Stimulated activated CD4-positive, alpha-beta T cell treated with anti-CD3 and anti-CD28 coated beads, Interleukin-2, amount 100 ng/mL, for 4 hours (primary cell): Measurements from ENCODE around the gene PDZK1IP1.
"Not testable (repeated sequence)": the region's sequence is repeated elsewhere in the genome, so short reads cannot be mapped to it uniquely, and the experiment has no call there.

ENCODE experiments used
- DNase-seq: peaks from one replicate; pipeline ENCODE4 v3.0.0-alpha.2; 2020; ENCODE audit warnings: low read depth

The PDZK1IP1 gene

DNA sequence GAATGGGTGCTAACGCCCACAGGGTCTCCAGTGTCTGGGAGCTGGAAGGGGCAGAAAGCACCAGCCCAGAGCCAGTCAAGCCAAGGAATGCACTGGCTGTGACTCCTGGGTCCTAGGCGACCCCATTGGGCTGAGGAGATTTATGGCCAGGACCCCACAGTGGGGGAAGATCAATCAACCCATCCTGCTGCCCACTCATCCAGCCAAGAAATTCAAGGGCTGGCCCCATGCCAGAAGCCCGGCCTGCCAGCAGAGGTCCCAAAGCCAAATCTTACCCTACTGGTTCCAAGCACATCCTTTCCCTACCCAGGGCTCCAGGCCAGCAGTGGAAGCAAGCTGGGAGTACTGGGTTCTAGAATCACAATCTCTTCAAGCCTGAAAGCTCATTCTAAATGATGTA lies 6.8 kb upstream of the PDZK1IP1 start:
- no peak for DNase-seq

DNA sequence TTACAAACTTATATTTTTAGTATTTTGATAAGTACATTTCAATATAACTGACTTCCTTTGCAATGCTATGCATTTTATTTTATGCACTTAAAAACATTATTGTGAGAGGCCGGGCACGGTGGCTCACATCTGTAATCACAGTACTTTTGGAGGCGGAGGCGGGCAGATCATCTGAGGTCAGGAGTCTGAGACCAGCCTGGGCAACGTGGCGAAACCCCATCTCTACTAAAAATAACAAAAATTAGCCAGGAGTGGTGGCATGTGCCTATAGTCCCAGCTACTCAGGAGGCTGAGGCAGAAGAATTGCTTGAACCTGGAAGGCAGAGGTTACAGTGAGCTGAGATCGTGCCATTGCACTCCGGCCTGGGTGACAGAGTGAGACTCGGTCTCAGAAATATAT lies 6.1 kb upstream of the PDZK1IP1 start:
- not testable (repeated sequence) for DNase-seq

DNA sequence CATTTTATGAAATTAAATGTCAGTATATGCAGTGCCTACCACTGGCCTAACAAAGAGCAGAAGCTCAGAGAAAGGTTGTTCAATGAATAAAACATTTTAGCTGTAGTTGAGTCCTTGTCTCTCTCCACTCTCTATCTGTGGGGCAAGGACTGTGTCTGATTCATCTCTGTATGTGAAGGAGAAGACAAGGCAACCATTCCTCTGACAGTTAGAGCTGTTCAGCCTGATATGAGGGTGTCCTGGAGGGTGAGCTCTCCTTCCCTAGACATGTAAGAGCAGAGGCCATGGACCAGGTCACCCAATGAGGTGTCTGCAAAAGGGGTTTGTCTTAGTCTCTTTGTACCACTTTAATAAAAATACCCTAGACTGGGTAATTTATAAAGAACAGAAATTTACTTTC lies 4.5 kb upstream of the PDZK1IP1 start:
- no peak for DNase-seq

DNA sequence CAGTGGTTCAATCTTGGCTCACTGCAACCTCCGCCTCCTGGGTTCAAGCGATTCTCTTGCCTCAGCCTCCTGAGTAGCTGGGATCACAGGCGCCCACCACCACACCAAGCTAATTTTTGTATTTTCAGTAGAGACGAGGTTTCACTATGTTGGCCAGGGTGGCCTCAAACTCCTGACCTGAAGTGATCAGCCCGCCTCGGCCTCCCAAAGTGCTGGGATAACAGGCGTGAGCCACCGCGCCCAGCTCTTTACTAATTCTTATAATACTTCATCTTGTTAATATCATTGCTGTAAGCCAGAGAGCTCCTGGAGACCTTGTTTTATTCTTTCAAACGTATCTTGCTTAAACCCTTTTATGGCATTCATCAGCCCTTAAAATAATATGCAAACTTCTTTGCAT lies 3.7 kb upstream of the PDZK1IP1 start:
- not testable (repeated sequence) for DNase-seq

DNA sequence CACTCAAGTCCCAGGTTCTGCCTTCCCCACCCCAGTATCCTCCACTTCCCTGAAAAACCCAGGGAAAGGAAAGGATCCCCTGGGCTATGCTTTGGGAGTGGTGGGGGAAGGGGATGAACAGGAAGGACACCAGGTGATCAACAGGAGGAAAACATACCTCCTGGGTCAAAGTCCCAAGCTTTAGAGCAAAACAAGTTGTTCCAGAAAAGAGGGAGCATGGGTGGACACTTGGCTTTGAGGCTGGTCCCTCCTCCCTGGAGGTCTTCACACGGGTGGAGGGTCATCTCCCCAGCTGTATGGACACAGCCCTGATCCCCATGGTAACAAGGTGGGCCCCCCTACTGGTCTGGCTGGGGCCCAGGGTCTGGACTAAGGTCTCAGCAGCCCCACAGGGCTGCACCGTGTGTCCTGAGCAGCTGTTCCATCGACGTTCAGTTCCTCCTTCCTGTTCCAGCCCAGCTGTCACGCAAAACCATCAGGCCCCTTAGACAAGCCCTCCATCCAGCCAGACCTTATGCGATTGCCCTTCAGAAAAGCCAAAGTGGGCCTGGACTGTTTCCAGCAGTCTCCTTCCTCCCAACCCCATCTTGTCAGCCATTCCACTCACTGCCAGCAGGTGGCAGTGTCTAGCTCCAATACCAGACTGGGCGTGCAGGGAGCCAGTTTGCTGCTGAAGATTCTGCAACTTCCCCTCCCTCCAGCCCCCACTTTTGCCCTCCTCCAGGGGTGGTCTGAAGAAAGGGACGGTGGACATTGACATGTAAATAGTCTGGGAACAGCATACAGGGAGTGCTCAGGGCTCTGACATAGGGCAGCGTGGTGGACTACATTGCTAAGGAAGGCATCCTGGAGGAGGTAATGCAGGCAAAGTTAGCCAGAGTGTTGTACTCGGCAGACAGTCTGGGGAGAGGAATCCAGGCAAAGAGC lies 2.9 kb upstream of the PDZK1IP1 start:
- DNase-seq: peak; percentile 53

DNA sequence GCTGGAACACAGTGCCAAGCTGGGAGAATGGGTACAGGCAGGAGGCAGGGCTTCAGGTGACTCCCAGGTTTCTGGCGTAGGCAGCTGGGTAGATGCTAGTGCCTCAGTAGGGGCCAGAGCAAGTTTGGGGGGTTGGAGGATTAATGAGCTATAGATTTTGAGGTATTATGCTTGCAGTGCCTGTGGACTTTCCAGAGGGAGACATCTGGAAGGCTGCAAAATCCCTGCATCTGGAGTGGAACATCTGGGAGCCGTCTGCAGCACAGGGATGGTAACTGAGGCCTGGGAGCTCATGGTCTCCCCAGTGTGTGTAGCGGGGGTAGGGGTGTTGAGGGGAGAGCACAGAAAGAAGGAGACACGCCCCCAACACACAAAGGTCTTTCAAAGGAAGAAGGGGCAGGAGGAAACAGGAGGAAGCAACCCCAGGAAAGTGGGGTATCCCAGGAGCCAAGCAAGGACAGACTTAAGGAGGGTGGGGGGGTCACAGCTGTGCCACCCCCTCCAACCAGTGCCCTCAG lies 2.2 kb upstream of the PDZK1IP1 start:
- no peak for DNase-seq

DNA sequence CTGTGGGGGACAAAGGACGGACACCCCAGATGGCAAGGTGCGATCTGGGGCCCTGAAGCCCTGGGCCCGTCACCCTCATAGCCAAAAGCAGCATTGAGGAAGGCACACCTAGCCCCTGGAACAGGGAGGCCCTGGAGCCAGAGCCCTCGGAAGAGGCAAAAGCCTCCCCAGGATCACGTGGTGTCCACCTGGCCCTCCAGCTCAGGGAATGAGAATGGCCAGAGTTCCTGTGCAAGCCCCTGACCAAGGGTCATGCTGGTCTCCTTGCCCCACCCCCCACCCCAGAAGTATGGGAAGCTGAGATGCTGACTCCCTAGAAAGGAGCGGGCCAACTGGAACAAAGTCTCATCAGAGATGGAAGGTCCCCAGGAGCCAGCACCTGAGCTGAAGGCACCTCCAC lies 1.0 kb upstream of the PDZK1IP1 start:
- no peak for DNase-seq

DNA sequence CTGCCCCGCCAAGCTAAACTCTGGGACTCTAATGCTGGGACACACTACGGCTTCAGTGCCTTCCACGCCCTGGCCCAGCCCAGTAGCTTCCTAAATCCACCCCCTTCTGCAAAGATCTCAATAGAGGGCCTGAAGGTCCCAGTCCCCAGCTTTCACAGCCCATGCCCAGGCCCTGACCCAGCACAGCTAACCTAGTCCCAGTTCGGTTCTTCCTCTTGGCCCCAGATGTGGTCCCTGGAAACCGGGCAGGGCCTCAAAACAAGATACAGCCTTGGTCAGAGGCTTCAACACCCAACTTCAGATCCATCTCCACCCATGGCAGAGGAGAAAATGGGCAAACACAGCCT lies 646 bp upstream of the PDZK1IP1 start:
- DNase-seq: no peak

DNA sequence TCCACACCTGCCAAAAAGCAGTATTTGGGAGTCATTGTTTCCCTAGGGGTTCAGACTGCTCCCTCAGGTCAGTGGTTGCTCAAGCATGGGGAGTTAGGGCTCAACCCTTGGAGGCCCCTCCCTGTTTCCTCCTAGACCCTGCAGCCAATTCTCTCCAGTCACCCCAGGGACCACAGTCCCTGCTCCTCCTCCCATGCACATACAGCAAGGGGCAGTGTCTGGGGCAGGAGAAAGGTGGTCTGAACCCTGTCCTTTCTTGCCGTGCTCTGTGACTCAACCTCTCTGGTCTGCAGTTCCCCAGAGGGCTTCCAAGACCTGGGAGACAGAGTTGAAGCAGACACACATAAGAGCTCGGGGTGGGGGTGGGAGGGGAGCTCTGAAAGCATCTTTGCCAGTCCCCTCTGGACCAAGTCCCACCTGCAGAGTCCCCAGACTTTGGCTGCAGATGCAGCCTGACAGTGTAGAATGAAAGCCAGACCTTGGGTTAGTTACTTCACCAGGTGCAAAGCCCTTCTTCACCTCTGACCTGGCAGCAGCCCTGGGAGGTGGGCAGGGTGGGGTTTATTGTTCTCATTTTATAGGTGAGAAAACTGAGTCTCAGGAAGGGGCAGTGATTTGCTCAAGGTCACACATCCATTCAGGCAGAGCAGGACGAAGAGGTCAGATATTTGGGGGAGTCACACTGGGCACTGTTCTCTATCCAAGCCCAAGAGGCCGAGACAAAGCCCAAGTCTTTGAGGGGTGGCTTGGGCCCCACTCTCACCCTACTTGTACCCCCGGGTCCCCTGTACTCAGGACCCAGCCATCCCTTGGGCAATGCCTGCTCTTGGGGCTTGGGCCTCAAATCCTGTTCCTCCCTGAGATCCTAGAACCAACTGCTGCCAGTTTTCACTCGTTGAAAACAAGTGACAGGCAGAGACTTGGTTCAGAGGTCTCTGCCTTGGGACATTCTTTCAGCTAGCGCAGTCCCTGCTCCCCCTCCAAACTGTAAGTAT lies 748 bp downstream of the PDZK1IP1 start:
- no peak for DNase-seq

DNA sequence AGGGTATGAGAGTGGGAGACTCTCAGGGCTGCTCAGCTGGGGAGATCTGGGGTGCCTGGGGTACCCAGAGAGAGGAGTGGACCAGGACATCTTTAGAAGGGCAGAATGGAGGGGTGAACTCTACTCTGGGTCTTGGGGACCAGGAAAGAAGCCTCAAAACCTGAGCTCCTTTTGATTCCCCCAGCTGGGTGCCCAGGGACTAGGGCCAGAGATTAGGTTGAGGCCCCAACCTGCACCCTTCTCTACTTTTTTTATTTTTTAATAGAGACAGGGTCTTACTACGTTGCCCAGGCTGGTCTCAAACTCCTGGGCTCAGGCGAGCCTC lies 1.9 kb downstream of the PDZK1IP1 start:
- DNase-seq: no peak

DNA sequence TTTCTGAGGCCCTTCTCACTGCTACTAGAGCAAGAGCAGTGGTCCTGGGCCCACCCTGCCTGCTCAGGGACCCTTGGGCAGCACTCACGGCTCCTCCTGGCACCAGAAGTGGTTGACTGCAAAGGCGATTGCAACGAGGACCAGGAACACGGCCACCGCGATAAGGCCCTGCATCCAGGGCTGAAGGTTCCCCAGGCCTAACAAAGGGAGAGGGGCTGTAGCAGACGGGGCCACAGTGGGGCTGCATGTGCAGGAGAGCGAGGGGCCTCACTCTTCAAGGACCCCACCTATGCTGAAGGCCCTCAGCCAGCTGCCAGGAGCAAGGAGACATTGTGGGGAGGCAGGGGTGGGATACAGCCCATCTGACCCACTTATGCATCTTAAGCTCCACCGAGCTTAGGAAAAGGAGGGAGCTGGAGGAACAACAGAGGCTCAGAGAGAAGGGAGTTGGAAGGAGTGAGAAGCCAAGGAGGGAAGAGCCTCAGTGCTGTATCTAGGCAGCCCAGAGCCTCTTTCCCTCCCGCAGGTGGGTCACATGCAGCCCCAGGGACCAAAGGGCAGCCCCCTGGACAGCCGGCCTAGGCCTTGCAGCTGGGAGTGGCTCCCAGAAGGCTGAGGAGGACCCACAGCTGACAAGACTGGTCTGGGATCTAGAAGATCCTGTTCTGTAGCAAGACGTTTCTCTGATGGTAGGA lies 2.5 kb downstream of the PDZK1IP1 start:
- no peak for DNase-seq

DNA sequence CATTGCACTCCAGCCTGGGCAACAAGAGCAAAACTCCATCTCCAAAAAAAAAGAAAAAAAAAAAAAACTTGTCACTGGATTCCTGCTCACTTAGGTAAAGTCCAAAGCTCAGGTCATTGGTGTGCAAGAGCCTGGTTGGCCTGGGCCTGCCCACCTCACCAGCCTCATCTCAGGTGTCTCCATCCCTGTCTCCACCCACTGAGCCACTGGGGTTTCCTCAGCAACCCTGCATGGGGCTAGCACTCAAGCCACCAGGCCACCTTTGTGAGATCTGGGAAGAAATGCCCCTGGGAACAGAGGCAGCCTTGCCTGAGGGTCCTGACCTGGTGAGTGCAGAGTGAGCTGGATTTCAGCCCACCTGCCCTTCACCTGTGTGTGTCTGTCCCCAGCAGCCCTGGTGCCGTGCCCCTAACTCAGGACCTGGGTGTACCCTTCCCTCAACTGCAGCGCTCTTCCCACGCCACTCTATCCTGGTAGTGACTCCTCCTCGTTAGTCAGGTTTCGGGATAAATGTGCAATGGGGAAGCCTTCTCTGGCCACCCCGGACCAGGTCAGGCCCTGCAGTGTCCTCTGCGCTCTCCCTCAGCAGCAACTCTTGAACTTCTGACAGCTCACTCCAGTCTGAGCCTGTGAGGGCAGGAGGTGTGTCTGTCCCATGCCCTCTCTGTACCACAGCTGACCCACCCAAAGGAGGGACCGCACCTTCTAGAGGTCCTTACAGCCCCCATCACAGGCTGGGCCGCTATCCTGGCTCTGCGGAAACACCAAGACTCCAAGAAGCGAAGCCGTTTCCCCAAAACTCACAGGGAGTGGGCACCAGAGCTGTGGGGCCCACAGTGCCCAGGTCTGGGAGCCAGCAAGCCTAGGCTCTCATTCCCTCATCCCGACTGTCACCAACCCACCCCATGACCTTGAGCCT lies 3.3 kb downstream of the PDZK1IP1 start:
- no peak for DNase-seq

DNA sequence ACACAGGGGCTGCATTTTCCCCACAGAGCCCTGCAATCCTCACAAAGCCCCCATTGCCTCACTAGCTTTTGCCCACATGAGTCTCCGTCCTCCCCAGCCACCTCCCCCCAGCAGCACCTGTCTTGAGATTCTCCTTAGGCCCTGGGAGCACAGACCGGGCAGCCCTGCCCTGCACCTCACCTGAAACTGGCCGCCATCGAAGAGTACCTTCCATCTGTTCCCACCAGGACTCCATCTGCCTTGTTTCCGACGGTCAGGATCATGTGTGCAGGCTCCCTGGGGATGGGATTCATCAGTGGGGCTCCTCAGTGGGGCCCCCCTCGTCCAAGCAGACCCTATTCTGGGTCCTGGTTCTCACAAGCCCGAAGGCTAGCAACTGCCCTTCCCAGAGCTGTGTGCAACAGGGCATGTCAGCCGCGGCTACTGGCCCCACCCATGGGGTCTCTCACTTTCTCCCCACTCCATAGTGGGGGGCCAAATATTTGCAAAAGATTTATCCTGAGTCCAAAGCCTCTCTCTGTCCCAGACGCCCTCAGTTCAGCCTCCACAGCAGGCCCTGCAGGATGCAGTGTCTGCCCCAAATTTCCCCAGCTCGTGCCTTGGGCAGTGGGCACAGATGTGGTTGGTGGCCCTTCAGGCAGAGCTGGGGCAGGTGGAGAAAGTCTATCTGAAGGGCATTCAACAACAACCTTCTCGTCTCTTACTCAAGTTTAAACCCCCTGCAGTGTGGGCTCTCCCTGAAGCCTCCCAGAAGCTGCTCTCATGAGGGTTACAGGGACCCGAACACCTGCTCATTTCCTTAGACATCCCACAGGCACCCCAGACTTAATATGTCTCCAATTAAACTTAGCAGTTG lies 4.8 kb downstream of the PDZK1IP1 start:
- no peak for DNase-seq

DNA sequence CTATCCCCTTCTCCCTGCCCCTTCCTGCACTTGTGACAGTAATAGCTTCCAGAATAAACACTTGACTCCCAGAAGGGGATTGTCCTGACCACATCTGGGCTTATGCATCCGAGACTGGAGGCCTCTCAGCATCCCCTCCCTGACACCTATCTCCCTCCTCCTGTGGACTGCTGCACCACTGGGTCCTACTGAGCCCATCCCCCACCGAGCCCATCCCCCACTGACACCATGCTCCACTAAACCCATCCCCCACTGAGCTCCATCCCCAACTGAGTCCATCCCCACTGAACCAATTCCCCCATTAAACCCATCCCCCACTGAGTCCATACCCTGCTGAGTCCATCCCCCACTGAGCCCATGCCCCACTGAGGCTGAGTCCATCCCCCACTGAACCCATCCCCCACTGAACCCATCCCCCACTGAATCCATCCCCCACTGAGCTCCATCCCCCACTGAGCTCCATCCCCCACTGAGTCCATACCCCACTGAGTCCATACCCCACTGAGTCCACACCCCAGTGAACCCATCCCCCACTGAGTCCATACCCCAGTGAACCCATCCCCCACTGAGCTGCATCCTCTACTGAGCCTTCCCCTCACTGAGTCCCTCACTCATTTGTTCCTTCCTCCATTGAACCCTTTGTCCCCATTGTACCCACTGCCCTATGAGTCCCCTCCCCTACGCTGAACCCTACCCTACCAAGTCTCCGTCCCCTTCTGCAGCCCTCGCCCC lies 5.6 kb downstream of the PDZK1IP1 start:
- no peak for DNase-seq

DNA sequence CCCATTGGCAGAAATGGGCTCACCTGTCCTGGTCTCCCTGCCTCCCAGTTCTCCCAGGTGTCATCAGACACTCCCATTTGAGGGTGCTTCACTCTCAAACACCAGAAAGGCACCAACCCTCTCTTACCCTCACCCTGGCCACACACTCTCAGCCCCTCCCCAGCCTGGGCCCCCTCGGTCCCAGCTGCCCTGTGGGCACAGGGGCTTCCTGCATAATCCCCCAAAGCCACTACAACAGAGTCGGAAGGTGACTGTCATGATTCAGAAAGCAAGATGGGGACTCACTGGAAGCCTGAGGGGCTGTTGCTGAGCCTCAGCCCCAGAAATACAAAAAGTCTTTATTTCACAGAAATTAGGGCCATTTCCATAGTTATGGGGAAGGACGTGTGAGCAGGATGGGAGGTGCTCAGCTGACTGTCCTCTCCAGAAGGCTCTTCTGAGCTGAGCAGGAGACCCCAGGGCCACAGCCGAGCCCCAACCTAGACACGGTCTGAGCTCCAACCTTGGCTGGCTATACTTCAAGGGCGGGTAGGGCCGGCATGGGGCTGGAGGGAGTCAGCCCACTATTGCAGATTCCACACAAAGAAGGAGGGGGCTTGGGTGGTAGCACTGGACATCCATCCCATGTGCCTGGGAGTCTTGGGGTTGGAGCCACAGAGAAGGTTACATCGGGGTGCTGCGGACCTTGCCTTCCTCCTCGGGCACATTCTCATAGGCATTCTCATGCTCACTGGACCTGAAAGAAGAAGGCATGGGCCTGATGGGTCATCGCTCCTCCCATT lies 6.3 kb downstream of the PDZK1IP1 start:
- DNase-seq: no peak

DNA sequence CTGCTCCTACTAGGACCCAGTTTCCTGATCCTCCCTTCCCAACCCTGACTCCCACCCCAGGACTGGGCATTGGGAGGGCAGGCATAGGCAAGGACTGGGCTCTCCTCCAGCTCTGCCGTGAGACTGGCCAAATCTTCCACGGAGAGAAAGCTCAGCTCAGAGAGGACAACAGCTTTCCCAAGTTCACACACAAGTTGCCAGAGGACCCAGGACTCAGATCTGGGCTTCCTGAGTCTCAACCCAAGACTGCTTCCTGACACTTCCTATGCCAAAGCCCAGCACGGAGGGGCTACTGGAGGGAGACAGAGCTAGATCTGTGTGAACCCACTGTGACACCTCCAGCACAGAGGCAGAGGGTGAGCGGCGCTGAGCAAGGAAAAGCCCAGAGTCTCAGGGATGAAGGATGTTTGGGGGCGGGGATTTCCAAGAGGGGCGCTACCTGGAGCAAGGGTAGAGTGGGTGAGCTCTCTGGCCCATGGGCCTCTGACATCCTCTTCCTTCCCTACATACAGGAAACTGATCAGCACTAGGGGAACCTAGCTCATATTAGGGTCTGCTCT lies 7.1 kb downstream of the PDZK1IP1 start:
- no peak for DNase-seq

DNA sequence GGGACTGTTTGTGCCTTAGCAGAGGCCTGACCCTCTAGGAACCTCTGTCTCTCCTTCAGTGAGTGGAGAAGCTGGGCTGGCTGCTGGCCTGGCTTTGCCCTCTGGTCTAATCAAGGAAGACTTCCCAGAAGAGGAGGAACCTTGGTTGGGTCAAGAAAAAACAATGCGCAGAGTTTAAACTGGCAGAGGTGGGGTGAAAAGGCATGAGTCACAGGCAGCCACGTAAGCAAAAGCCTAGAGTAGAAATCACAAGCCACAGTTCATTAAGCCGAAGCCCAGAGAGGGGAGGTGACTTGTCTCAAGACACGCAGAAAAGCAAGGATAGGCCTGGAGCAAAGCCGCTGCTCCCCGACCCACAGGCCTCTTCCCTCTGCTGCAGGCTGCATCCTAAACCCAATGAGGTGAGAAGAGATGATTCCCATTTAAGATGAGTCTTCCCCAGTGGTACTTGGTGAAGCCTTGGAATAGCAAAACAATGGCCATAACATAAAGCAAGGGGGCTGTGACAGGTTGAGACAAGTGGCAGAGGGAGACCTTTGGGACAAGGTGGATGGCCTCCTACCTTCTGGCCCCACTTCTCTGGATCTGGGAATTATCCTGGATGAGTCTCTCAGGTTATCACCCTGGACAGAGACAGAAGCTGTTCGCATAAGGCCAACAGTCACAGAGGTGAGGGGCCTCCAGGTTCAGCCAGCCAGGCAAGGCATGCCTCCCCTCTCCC lies 7.7 kb downstream of the PDZK1IP1 start:
- no peak for DNase-seq
